NK-92 treated with Interleukin-12 subunit alpha and Interleukin-12 subunit beta, amount 100 ng/mL, for 24 hours (cell line): ENCODE data around the gene ESRRB.

Source experiments
- DNase-seq: peaks from one replicate; lab custom pipeline; 2025; lab: John Stamatoyannopoulos, UW

The ESRRB gene

DNA sequence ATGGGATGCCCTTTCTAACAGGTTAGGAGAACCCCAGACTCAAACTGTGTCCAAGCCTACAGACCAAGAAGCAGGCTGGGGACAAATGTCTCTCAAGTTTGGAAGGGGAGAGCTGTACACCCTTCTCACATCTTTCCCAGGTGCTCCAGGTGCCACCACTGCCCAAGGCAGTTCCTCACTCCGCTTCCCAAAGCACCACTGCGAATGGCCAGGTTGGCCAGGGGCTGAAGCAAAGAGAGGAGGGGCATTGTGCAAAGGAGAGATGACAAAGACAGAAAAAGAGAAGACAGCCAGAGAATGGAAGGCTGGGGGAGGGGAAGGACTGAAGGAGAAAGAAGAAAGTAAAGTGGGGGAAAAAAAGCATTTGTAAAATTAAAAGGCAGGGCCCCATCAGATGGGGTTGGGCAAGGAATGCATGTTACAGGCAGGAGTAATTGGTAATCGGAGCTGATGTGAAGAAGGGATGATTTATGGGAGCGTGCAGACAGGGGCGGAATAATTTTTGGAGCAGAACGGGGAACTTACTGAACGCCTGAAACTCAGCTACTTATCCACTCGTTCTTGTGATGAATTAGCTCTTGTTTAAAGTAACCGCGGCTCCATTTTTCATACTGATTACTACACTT, 165.8 kb downstream of the ESRRB start:
- no peak for DNase-seq

DNA sequence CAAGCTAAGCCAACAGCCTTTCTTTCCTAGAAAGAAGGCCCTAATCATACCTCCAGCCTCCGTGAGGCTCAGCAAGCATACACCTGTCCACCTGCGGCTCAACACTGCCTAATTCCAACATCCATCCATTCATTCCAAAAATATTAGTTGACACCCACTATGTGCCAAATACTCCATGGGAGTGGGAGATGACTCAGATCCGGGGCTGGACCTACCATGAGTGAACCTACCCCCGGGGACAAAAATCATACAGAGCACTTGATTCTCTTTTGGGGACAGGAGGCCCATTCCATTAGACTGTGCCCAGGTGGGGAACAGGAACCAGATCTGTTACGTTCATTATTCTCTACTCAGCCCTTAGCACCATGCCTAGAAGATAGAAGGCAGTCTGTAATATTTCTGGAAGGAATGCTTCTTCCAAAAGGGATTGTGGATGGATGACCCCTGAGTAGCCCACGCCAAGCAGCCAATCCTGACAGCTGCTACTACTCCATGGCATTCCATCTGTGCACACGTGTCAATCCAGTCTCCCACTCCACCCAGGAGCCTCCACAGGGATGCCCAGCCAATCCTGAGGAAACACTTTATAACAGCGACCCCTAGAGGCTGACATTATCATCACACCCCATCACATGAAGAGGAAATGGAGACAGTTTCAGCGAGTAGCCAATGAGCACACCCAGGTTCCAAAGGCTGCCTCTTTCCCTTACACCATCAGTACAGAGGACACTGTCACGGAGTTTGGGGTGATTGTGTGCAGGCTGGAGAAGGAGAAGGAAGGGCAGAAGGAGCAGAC, 170.7 kb downstream of the ESRRB start:
- no peak for DNase-seq

DNA sequence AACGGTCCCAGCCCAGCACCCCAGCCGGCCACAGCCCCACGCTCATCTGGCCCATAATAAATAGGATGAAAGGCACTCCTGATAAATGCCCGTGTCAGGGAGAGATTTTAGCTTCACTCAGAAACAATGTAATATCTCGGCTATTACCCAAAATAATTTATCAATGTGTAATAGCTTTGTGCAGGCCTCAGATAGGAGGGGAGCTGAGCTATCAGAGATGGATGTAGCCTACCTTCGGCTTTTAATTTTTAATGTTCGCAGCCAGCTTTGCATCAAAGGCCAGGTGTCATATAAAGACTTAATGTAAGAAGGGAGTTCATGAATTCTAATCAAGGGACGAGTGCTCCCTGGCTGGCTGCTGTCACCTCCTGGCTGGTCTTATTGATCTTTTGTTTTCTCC, 171.9 kb downstream of the ESRRB start:
- no peak for DNase-seq

DNA sequence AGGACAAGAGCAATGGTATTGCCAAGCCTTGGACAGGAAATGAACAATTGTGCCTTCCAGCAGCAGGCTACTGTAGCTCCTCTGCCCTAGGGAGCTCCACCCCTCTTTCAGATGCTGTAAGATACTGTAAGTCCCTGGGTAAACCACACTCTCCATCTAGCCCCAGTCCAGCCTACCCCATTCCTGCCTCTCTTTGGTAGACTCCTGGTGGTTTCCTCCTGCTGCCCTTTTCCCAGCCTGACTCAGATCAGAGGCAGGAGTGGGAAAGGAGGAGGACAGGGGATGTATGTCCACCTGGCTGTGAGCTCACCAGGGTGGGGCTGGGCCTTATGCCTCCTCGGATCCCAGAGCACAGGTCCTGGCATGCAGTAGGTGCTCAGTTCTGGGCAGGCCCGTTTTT, 174.6 kb downstream of the ESRRB start:
- DNase-seq, result no peak

DNA sequence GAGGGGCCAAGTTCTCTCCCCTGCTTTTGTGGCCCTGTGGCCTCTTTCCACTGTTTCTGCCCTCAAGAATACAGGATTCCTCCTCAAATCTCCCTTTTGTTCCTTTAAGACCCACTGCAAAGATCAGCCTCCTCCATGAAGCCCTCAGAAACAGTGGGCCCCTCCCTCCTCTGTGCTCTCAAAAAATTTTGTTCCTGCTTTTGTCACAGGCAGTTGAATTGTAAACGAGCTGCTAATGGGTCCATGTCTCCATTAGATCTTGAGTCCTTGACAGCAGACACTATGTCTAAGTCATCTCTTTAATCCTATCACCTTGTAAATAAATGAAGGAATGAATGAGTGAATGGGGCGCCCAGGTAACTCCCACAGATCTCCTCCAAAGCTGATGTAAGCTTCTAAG, 175.2 kb downstream of the ESRRB start:
- no peak for DNase-seq
